Heart left ventricle (tissue), 13 donors: ENCODE data around the gene ALOX5AP.

Source experiments
- CTCF ChIP-seq, 12 donors: fragments of 200-600 bp; sonication (generic) in 4 of 12; IDR thresholded peaks; one replicate each; pipeline versions ENCODE4 v1.5.0 to v1.8.0; 2018 to 2022; ENCODE audit warnings: antibody characterized with exemption in 12 of 12, mild to moderate bottlenecking in 5 of 12
- POLR2A ChIP-seq, 2 donors: fragments of 450-650 bp; IDR thresholded peaks; one replicate each; pipeline ENCODE4 v1.6.1; 2017; ENCODE audit warnings: antibody characterized with exemption in 2 of 2, mild to moderate bottlenecking in 2 of 2, moderate library complexity in 2 of 2
- donor health status: ischemic (EF 13 %, LVEDD 7.1; RV severe dilation, severe dysfunction).
- donor health status: DM: no; HTN: yes; CAD: no.
- donor health status: DM: no; HTN: no; CAD: no.
- donor health status: ischemic (EF 25% LVEDD 6.9; RV normal size, moderate dysfunction).
- donor health status: ischemic (EF 25% LVEDD 5.7; RV mildly dilated, moderate dysfunction).
- donor health status: ischemic (EF 35%, LVEDD 5.7; RV mildly dilated, moderate dysfunction).
- donor health status: nonischemic (EF 11% LVEDD 7.7; RV severe dilation, severe dysfunction).
- donor health status: DM: yes; HTN: yes; CAD: no.
- donor health status: PGD.
- donor health status: ischemic (EF 29% LVEDD 5.4; RV normal size, mild dysfunction).
- donor health status: nonischemic (EF 23%, LVEDD 6.1; RV moderate dilation, normal function).

- TF ChIP-seq CTCF (IDR thresholded peaks at IDR 0.05) (no peak), POLR2A (IDR thresholded peaks at IDR 0.05) (no peak)
These were observed 3.8 kb upstream of the ALOX5AP start for GRCh38 chr13:30731361-30732045.
